Uterus (tissue), 2 donors: ENCODE measurements around the gene SIVA1.

Experiments
- CTCF ChIP-seq, 4 experiments: fragments of 200-600 bp in 2 of 4; fragments of 450-650 bp in 2 of 4; sonication (generic) in 2 of 4; IDR thresholded peaks; one replicate each; pipeline ENCODE4 v1.5.1; 2016 to 2019; ENCODE audit warnings: antibody characterized with exemption in 4 of 4, mild to moderate bottlenecking in 2 of 4, moderate library complexity in 1 of 4
- POLR2A ChIP-seq, 2 donors: fragments of 450-650 bp; IDR thresholded peaks; one replicate each; pipeline ENCODE4 v1.6.1; 2016; ENCODE audit warnings: antibody characterized with exemption in 2 of 2, mild to moderate bottlenecking in 1 of 2, moderate library complexity in 1 of 2

DNA sequence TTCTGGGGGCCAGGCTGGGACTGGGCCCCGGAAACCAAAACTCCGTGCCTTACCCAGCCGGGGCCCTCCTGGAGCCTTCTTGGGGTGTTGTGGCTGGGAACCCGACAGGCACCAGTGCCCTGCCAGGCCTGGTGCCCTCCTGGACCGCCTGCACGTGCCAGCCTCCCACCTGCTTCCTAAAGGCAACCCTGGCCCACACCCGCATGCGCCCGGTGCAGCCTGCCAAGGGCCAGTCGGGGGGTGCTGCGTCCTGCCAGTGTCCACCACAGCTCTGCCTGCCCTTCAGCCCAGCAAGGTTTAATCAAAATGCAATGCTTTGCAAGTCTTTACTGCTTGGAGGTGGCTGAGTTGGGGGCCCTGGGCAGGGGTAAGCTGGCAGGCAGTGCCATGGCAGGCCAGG is 34.1 kb upstream of the SIVA1 start:
- TF ChIP-seq CTCF (IDR thresholded peaks at IDR 0.05) (no peak), POLR2A (IDR thresholded peaks at IDR 0.05) (no peak)
